ENCODE results near the gene RNF208. TPM values are rescaled to one million over a fixed set of nuclear protein-coding genes. Genes with fewer than 3 reads are reported as not detected.

Gene RNF208
- total and polyA plus RNA-seq, 9 of the 15 experiments (the other 6 are each of a cell fraction or from before 2014, with no cell fraction given) = 0.15 to 6.9 (median 0.50) TPM; not detected in 2

DNA sequence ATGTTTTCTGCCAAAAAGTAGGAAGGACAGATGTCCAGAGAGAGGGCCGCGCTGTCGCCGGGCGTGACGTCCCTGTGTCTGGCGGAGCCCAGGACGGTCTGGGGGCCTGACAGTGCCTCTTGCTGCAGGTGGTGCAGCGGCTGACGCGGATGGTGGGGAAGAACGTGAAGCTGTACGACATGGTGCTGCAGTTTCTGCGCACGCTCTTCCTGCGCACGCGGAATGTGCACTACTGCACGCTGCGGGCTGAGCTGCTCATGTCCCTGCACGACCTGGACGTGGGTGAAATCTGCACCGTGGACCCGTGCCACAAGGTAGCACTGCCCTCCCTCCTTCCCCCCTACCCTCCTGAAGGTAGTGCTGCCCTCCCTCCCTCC, 40.9 kb upstream of the RNF208 start:
- Histone ChIP-seq H3K36me3 (ENCODE audit: control insufficient read depth, insufficient read depth, low read length) (peaks cover 63% of the 10 kb centered on the region; the same call in 2 of the 3 replicates), H3K79me2 (ENCODE audit: control insufficient read depth, insufficient read depth, low read length) (peaks cover 6% of the 10 kb centered on the region; the same call in 1 of the 3 replicates), H2AFZ (ENCODE audit: low read depth, low read length) (no peak overlapping the region), H3K4me3 (no peak overlapping the region), H3K27me3 (ENCODE audit: control insufficient read depth in 2 of 2, insufficient read depth in 2 of 2, low read length in 2 of 2) (no peaks in the 10 kb centered on the region), H3K9me3 (replicated peaks; ENCODE audit: control insufficient read depth, insufficient read depth, low read depth, low read length) (no peaks in the 10 kb centered on the region), H3K9me1 (ENCODE audit: control insufficient read depth, insufficient read depth, low read length) (no peaks in the 10 kb centered on the region), H3K27ac (ENCODE audit: extremely low read depth, low read depth, low read length) (no peak overlapping the region; the same call in 2 of the 3 replicates), H4K20me1 (replicated peaks; ENCODE audit: control insufficient read depth, insufficient read depth, low read length) (no peaks in the 10 kb centered on the region), H3K9ac (ENCODE audit: insufficient read depth in 1 of 2, low read depth in 2 of 2, low read length in 2 of 2) (0 out of 4 replicates have a peak overlapping the region, but pooled peaks of 1 of the 2 experiments have one; percentile 50), H3K4me1 (replicated peaks in 1 of 2; ENCODE audit: control insufficient read depth in 2 of 2, insufficient read depth in 2 of 2, low read length in 2 of 2) (peaks cover 2 to 33% of the 10 kb centered on the region in 2 experiments; a peak in 4 of 5 replicates), H3K4me2 (ENCODE audit: insufficient read depth, low read length) (no peak overlapping the region)
- 91% methylated on average over 15 of the region's 24 CpGs for WGBS (ENCODE audit: insufficient coverage, low coverage, missing lambda C conversion rate)
- BruUV-seq (replicated peaks) = no TSS peak
- in situ Hi-C loops (cut with MboI) (no loop called here), intact Hi-C loops (cut with micrococcal nuclease) (no loop called here)
- FAIRE-seq = no peak
- peak; percentile 20; the same call in 2 of the 3 replicates for ATAC-seq
- ChIA-PET POLR2A (interaction anchor here (0.6 to 2.4 kb wide), 2 partner anchors 18 to 54 kb away, joined by 3 to 10 read pairs; no protein-coding TSS in a partner anchor), CTCF (ENCODE audit: low intra/inter-chr PET ratio) (no interaction called here)
- DNase-seq (ENCODE audit: extremely low read depth in 1 of 4, low spot score in 3 of 4) = no peak
- TF ChIP-seq SUPT5H (IDR thresholded peaks at IDR 0.05) = peak; percentile 33; the same call in 1 of the 2 replicates
- TF ChIP-seq ZKSCAN3 (CRISPR knock-in tag; IDR thresholded peaks at IDR 0.05) = no peak
- no peak for TF ChIP-seq SP1 (CRISPR knock-in tag; IDR thresholded peaks at IDR 0.05)
- peak; percentile 50 for TF ChIP-seq RBFOX2 (IDR thresholded peaks at IDR 0.05; ENCODE audit: low read depth, low read length)
- no peak for TF ChIP-seq NR2C2 (CRISPR knock-in tag; IDR thresholded peaks at IDR 0.05)
- TF ChIP-seq NR2C2 (tag; IDR thresholded peaks at IDR 0.05) = no peak
- no peak for TF ChIP-seq HNRNPL (IDR thresholded peaks at IDR 0.05; ENCODE audit: low read depth, low read length)
- TF ChIP-seq, protein P1, sequence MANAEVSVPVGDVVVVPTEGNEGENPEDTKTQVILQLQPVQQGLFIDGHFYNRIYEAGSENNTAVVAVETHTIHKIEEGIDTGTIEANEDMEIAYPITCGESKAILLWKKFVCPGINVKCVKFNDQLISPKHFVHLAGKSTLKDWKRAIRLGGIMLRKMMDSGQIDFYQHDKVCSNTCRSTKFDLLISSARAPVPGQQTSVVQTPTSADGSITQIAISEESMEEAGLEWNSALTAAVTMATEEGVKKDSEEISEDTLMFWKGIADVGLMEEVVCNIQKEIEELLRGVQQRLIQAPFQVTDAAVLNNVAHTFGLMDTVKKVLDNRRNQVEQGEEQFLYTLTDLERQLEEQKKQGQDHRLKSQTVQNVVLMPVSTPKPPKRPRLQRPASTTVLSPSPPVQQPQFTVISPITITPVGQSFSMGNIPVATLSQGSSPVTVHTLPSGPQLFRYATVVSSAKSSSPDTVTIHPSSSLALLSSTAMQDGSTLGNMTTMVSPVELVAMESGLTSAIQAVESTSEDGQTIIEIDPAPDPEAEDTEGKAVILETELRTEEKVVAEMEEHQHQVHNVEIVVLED (CRISPR knock-in tag; IDR thresholded peaks at IDR 0.05) = no peak
- no peak for TF ChIP-seq SMARCA4 (IDR thresholded peaks at IDR 0.05)
- TF ChIP-seq KDM5B (IDR thresholded peaks at IDR 0.05; ENCODE audit: insufficient replicate concordance, low read depth, low read length) = no peak
- TF ChIP-seq, protein P2, sequence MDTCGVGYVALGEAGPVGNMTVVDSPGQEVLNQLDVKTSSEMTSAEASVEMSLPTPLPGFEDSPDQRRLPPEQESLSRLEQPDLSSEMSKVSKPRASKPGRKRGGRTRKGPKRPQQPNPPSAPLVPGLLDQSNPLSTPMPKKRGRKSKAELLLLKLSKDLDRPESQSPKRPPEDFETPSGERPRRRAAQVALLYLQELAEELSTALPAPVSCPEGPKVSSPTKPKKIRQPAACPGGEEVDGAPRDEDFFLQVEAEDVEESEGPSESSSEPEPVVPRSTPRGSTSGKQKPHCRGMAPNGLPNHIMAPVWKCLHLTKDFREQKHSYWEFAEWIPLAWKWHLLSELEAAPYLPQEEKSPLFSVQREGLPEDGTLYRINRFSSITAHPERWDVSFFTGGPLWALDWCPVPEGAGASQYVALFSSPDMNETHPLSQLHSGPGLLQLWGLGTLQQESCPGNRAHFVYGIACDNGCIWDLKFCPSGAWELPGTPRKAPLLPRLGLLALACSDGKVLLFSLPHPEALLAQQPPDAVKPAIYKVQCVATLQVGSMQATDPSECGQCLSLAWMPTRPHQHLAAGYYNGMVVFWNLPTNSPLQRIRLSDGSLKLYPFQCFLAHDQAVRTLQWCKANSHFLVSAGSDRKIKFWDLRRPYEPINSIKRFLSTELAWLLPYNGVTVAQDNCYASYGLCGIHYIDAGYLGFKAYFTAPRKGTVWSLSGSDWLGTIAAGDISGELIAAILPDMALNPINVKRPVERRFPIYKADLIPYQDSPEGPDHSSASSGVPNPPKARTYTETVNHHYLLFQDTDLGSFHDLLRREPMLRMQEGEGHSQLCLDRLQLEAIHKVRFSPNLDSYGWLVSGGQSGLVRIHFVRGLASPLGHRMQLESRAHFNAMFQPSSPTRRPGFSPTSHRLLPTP (IDR thresholded peaks at IDR 0.05; ENCODE audit: borderline replicate concordance, extremely low read depth, insufficient read length) = no peak
- TF ChIP-seq ZNF224 (CRISPR knock-in tag; IDR thresholded peaks at IDR 0.05) = no peak
- TF ChIP-seq, protein P3, sequence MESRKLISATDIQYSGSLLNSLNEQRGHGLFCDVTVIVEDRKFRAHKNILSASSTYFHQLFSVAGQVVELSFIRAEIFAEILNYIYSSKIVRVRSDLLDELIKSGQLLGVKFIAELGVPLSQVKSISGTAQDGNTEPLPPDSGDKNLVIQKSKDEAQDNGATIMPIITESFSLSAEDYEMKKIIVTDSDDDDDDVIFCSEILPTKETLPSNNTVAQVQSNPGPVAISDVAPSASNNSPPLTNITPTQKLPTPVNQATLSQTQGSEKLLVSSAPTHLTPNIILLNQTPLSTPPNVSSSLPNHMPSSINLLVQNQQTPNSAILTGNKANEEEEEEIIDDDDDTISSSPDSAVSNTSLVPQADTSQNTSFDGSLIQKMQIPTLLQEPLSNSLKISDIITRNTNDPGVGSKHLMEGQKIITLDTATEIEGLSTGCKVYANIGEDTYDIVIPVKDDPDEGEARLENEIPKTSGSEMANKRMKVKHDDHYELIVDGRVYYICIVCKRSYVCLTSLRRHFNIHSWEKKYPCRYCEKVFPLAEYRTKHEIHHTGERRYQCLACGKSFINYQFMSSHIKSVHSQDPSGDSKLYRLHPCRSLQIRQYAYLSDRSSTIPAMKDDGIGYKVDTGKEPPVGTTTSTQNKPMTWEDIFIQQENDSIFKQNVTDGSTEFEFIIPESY (CRISPR knock-in tag; IDR thresholded peaks at IDR 0.05) = peak; percentile 66; the same call in 1 of the 2 replicates
- no peak for TF ChIP-seq DMBX1 (CRISPR knock-in tag; IDR thresholded peaks at IDR 0.05; ENCODE audit: borderline replicate concordance)
- TF ChIP-seq GTF2B (IDR thresholded peaks at IDR 0.05; ENCODE audit: extremely low read depth, insufficient read length) = no peak
- TF ChIP-seq HDAC8 (tag; IDR thresholded peaks at IDR 0.05) = no peak

All from K562 (cell line).